GM20000 (cell line): ENCODE data around the gene OSGIN1.
"Not testable (repeated sequence)": the region's sequence is repeated elsewhere in the genome, so short reads cannot be mapped to it uniquely, and the experiment has no call there.

Experiments used
- DNase-seq: peaks from one replicate; pipeline ENCODE4 v3.0.0; 2012; ENCODE audit warnings: low spot score
- CTCF ChIP-seq: IDR thresholded peaks from 2 replicates; pipeline ENCODE4 v1.5.1; 2012; ENCODE audit warnings: mild to moderate bottlenecking, control low read depth; ENCODE audit errors: extremely low read depth, missing control alignments

OSGIN1 gene

GRCh38 chr16:83937922-83938885 lies 14.8 kb upstream of the OSGIN1 start:
- no peak for TF ChIP-seq CTCF

GRCh38 chr16:83939266-83939855 lies 13.7 kb upstream of the OSGIN1 start:
- no peak for DNase-seq
- TF ChIP-seq CTCF, result no peak

More at GRCh38 chr16:83937922-83938885, 14.8 kb upstream of the OSGIN1 start:
- DNase-seq, result no peak

- no peak for TF ChIP-seq CTCF
- no peak for DNase-seq
Measured at GRCh38 chr16:83940119-83940518, 12.9 kb upstream of the OSGIN1 start.

GRCh38 chr16:83940630-83941378 lies 12.2 kb upstream of the OSGIN1 start:
- no peak for TF ChIP-seq CTCF
- no peak for DNase-seq

- not testable (repeated sequence) for DNase-seq
Measured at GRCh38 chr16:83941546-83941945, 11.5 kb upstream of the OSGIN1 start.

GRCh38 chr16:83942074-83942473 lies 11.0 kb upstream of the OSGIN1 start:
- no peak for TF ChIP-seq CTCF
- no peak for DNase-seq

- no peak for TF ChIP-seq CTCF
- DNase-seq, result no peak
Measured at GRCh38 chr16:83942815-83943515, 10.1 kb upstream of the OSGIN1 start.
